ENCODE data around the gene RAD51C. TPM values are rescaled to one million over a fixed set of nuclear protein-coding genes. Genes with fewer than 3 reads are reported as not detected.

Gene RAD51C
- total and polyA plus RNA-seq, 8 donors, result 21.6 to 42.5 (median 35.8) TPM

GRCh38 chr17:58783380-58783779 is 91.0 kb downstream of the RAD51C start:
- H3K36me3 ChIP-seq, result no peaks in the 10 kb centered on the region
- no peak for TF ChIP-seq CTCF (IDR thresholded peaks at IDR 0.05)
- no peak overlapping the region for H3K4me3 ChIP-seq
- H3K27ac ChIP-seq, result no peak overlapping the region
- DNase-seq (no peak), ATAC-seq (no peak)
- no peaks in the 10 kb centered on the region for H3K9me3 ChIP-seq
- H3K4me1 ChIP-seq, result no peaks in the 10 kb centered on the region
- intact Hi-C loops (cut with DNase I), result no loop called here
- no peaks in the 10 kb centered on the region for H3K27me3 ChIP-seq

GRCh38 chr17:58785097-58785496 is 92.7 kb downstream of the RAD51C start:
- Histone ChIP-seq H3K27me3 (no peaks in the 10 kb centered on the region), H3K36me3 (no peaks in the 10 kb centered on the region), H3K4me3 (no peak overlapping the region), H3K27ac (no peak overlapping the region), H3K4me1 (no peaks in the 10 kb centered on the region), H3K9me3 (no peaks in the 10 kb centered on the region)
- no peak for DNase-seq
- intact Hi-C loops (cut with DNase I), result no loop called here
- no peak for ATAC-seq
- no peak for TF ChIP-seq CTCF (IDR thresholded peaks at IDR 0.05)

Other genes with a start within 250 kb of the RAD51C start
- under 1 TPM; 0.08 to 0.15 TPM for gene HSF5, start 204.2 kb upstream of the RAD51C start, total RNA-seq
- gene HSF5, start 204.2 kb upstream of the RAD51C start, polyA plus RNA-seq (ENCODE audit: insufficient read length in 6 of 6), result under 1 TPM; 0.10 to 0.14 (median 0.12) TPM
- 10 to 100 TPM; 33.6 to 43.4 TPM for gene MTMR4, start 178.0 kb upstream of the RAD51C start, total RNA-seq
- gene MTMR4, start 178.0 kb upstream of the RAD51C start, polyA plus RNA-seq (ENCODE audit: insufficient read length in 6 of 6), result 10 to 100 TPM; 44.2 to 54.8 (median 48.3) TPM
- under 1 TPM; 0.47 TPM for gene TEX14, start 557 bp upstream of the RAD51C start, total RNA-seq
- 1 to 10 TPM in 5 of 6 donors, under 1 TPM in 1; 0.92 to 2.1 (median 1.5) TPM for gene TEX14, start 557 bp upstream of the RAD51C start, polyA plus RNA-seq (ENCODE audit: insufficient read length in 6 of 6)
- under 1 TPM; 0.21 to 0.23 TPM for gene PPM1E, start 63.3 kb downstream of the RAD51C start, total RNA-seq
- gene PPM1E, start 63.3 kb downstream of the RAD51C start, polyA plus RNA-seq (ENCODE audit: insufficient read length in 6 of 6), result under 1 TPM; 0.29 to 0.68 (median 0.52) TPM